Tongue (tissue), 2 donors: ENCODE data around the gene SHISA5. TPM values are rescaled to one million over a fixed set of nuclear protein-coding genes. Genes with fewer than 3 reads are reported as not detected.
"Not testable (repeated sequence)": the region's sequence is repeated elsewhere in the genome, so short reads cannot be mapped to it uniquely, and the experiment has no call there.

ENCODE experiments used
- DNase-seq: peaks from one replicate; pipeline ENCODE4 v3.0.0-alpha.2; 2015
- total RNA-seq: library from RNA; depleted of rRNA; stranded (reverse); fragments of >200 nt; gene quantifications from one replicate; pipeline ENCODE4 v1.2.3, GENCODE V29; 2014

Gene SHISA5
- total RNA-seq, 1 donor from 2014 or later = 43.8 TPM

DNA sequence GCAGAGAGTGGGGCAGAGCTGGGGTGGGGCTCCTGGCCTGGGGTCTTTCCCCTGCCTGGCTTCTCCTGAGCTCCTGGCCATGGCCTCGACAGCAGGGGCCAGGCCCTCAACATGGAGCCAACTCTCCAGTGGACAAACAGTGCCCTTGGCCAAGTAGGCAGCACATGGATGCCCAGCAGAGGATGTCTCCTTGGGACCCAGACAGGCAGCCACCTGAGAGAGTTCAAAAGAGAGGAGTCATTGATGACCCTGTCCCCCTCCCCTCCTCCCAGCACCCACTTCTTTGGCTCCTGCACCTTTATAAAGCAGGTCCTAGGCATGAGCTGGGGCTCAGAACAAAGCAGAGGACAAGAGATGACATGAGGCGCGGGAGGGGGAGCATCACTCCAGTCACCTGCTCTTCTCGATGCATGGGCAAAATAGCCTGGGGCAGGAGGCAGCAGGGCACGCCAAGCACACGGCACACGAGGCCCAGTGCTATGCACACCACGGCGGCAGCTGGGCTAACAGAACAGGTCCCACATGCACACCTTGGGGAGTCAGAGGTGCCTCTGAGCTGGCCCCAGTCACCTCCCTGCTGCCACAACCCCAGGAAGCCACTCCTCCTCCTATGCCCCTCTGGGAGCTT is 27.4 kb downstream of the SHISA5 start:
- DNase-seq = no peak

DNA sequence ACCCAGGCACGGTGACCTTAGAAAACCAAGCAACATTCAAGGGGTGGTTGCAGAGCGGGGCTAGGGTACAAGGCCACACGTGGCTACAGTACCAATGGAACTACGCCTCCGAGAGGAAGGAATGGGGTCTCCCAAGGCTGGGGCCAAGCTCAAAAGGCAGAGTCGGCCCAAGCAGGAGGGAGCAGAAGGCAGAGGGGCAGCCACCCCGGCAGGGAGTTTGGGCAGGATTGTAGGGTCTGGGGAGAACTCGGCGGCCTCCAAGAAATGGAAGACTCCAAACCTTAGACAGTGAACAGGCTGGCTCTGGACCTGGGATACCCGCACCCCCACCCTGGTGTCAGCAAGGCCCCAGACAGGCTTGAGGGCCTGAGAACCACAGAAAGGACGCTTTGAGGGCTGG is 28.8 kb downstream of the SHISA5 start:
- no peak for DNase-seq

DNA sequence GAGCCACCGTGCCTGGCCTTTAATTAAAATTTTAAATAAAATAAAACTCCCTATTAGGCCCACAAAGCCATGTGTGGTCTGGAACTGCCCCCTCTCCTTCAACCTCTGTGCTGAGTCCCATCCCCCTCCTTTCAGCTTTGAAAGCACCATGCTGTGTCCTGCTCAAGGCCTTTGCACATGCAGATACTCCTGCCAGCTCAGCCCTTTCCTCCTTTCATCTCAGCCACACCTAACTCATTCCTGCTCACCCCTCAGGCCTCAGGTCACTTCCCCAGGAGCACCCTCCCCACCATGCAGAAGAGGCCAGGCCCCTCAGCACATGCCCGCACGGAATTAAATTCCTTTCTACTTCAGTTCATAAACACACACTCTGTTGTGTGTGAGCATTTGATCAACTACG is 29.4 kb downstream of the SHISA5 start:
- no peak for DNase-seq

DNA sequence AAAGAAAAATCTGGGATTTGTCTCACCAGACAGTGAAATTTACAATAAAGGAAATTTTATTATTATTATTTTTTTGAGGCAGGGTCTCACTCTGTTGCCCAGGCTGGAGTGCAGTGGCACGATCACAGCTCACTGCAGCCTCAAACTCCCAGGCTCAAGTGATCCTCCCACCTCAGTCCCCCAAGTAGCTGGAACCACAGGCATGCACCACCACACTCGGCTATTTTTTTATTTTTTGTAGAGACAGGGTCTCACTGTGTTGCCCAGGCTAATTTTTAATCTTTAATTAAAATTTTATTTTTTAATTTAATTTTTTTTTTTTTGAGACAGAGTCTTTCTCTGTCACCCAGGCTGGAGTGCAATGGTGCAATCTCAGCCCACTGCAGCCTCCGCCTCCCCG is 29.9 kb downstream of the SHISA5 start:
- DNase-seq = not testable (repeated sequence)

DNA sequence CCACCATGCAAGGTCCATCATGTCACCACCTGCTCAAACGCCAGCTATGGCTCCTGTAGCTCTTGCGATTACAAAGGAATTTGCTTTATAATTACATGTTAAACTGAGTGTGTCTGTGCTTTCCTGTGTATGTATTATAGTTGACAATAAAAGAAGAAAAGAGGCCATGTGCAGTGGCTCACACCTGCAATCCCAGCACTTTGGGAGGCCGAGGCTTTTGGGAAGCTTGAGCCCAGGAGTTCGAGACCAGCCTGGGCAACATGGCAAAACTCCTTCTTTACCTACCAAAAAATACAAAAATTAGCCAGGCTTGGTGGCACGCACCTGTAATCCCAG is 30.4 kb downstream of the SHISA5 start:
- DNase-seq = no peak

DNA sequence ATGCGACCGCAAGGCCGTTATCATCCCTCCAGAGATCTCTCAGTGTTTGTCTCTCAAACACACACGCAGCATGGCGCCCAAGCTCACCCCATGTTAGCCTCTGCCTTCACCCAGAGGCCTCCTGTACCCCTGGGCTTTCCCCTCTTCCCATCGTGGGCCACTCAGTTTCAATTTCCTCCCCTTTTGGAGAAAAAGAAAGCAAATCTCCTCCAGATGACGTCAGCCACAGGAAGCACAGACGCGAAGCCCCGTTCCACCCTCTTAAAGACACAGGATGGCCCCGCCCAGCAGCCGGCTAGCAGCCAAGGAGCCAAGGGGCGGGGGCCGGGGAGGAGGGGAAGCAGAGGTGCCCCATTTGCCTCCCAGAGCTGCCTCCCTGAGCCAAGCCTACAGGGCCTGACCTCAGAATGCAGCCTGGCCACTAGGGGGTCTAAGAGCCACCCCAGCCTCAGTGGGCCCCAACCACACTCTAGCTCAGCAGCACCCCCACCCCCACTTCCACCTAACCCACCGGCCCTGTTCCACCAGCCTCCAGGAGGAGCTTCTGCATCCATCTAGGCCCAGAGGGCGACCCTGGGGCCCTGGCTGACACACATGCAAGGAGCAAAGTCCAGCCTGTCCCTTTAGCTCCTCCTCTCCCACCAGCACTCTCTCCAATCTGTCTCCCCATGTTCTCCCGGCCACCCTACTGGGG is 30.9 kb downstream of the SHISA5 start:
- DNase-seq = peak; percentile 96

DNA sequence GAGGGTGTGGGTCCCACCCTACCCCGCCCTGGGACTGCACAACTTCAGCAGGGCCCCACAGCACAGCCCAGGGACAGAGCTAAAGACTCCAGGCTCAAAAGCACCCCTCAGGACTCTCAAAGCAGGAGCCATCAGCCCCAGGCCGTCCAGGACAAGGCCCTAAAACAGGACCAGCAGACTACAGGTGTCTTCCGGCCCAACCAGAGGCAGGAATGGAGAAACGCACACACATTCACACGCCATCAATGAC is 31.4 kb downstream of the SHISA5 start:
- DNase-seq = no peak

DNA sequence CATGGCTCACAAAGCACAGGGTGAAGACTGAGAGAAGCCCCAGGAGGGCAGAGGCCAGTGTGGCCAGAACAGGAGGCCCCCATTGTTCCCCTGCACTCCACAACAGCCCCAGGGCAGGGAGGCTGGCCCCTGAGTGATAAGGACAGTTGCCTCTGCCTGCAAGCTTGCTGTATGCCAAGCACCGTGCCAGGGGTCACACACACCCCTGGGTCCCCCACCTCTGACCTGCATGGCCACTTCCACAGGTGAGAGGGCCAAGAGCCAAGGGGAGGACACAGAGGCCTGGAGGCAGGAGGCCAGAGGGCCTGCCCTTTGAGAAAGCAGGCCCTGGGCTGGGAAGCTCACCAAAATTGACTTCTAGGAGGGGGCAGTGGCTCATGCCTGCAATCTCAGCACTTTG is 33.7 kb downstream of the SHISA5 start:
- DNase-seq = no peak

DNA sequence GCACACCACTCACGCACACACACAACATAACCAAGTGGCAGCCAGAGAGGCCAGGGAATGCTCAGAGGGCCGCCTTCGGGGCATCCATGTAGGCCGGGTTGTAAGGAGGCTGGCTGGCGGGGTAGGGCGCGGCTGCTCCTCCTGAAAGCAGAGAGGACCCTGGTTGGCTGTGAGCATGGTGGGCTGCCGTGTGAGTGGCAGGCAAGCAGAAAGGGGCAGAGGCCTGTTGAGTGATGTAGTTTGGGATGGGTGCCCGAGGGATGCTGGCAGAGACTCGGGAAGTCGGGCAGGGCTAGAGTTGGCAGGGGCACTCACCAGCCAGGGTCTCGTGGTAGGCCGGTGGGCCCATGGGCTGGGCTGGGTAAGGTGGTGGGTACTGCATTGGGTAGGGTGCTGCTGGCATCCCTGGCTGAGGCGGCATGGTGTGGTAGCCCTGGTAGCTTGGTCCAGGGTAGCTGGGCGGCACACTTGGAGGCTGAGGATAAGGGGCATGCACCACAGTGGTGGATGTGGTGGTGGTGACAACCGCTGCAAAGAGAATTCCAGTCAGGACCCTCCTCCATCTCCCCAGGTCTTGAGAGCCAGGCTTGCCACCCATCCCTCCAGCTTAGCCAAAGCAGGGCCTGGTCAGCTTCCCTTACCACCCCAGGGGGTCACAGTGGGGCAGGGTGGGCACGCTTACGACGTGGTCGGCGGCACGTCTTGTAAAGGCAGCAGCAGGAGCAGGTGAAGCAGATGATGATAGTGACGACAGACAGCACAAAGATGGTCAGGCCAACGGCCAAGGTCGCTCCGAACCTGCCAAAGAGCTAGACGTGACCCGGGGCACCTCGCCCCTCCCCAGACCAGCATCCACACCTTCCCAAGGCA is 34.7 kb downstream of the SHISA5 start:
- DNase-seq = no peak

DNA sequence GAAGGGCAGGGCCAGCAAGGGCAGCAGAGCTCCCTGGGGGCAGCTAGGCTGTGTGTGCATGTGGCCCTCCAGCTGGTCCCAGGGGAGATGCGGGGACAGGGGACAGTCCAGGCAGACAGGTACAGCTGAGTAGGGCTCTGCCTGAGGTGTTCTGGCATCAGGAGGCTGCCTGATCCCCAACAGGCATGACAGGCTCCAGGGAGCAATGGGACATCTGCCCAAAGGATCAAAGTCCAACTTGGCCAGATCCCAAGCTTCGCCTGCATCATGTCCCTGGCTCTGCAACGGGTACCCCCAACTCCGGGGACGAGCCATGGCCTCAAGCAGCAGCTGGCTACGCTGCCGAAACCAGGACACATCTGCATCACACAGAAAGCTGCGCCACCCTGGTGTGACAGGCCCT is 35.6 kb downstream of the SHISA5 start:
- no peak for DNase-seq

DNA sequence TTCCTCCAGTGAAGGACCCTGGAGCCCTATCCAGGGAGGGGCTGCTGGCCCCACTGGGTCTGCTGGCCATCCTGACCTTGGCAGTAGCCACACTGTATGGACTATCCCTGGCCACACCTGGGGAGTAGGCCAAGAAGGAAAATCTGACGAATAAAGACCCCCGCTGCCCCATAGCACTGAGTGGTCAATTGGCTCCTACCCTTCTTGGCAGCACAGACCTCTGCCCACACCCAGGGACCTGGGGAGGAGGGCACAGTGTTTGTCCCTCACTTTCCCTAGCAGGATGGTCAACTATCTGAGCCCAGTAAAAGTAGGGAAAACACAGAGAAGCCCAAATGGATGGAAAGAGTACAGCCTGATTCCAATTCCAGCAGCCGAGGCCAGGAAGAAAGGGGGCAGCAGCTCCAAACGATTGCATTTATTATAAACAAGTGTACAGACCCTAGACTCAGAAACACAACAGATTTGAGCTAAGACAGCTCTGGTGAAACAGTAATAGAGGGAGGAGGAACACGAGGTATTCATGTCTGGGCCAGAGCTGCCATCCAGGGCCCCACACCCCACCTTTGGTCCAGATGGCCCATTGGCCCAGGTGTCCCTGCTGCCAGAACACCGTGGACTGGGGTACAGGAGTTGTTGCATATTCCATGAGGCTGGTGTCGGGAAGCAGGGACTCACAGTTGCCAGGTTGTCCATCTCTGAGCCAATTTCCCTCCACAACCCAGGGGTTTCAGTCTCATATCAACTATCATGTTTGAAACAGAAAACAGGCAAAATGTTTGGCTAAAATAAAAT is 36.3 kb downstream of the SHISA5 start:
- DNase-seq = no peak

DNA sequence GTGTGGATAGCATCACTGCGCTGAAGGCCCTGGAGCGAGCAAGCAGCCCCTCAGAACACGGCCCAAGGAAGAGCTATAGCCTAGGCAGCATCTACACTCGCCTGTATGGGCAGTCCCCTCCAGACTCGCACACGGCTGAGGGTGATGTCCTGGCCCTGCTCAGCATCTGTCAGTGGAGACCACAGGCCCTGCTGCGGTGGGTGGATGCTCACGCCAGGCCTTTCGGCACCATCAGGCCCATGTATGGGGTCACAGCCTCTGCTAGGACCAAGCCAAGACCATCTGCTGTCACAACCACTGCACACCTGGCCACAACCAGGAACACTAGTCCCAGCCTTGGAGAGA is 36.9 kb downstream of the SHISA5 start:
- no peak for DNase-seq

DNA sequence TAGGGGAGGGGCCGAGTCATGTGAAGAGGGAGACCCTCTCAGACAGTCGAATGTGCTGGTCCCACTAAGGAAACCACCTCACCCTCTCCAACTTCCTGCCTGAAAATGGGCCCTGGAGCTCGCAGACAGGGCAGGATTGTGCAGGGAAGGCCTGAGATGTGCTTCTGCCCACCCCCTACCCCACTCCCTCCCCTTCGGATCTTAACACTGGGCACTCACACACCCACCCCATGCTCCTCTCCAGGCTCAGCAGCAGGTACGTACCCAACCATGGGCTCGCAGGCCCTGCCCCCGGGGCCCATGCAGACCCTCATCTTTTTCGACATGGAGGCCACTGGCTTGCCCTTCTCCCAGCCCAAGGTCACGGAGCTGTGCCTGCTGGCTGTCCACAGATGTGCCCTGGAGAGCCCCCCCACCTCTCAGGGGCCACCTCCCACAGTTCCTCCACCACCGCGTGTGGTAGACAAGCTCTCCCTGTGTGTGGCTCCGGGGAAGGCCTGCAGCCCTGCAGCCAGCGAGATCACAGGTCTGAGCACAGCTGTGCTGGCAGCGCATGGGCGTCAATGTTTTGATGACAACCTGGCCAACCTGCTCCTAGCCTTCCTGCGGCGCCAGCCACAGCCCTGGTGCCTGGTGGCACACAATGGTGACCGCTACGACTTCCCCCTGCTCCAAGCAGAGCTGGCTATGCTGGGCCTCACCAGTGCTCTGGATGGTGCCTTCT is 37.4 kb downstream of the SHISA5 start:
- DNase-seq = no peak

DNA sequence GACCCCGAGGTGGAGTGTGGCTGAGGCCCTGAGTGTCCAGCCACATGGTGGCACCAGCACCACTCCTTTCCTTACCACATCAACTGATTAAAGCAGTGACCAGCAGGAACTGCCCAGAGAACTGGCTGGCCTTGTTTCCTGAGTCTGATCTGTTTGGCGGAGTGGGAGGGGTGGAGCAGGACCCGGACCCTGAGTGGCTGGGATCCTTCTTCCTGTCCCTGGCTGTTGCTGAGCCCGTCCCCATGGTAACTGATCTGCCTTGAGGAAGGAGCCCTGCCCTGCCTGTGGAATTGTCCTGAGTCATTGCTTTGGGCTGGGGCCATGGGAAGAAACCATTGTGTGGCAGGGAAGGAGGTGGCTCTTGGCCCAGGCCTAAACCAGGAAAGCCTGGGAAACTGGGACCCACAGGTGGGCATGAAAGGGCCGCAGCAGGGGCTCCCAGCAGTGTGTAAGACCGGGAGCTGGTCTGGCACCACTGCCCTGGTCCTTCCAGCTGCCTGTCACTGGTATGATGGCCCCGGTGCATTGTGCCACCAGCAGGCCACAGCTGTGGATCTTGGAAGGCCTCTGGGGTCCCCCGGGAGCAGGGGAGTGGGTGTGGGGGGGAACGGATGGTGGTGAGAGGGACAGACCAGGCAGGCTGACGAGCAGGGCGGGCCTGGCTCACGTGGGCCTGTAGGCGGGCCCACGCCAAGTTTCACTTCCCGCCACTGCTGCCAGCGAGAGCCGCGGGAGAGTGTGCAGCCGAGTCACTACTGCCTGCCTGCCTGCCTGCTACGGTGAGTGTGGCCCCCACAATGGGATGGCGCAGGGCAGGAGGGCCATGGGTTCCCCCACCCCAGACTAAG is 38.2 kb downstream of the SHISA5 start:
- DNase-seq = peak; percentile 99

DNA sequence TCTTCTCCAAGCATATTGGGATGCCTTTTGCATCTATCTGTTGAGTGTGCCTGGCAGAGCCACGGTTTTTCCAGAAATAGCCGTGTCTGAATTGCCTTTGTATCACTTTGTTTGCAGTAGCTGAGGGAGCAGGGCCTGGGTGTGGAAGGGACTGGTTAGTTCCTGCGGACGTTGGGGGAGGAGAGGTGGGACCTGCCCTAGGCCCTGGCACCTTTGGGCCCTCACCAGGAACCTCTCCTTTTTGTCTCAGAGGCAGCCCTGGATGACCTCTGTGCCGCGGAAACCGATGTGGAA is 38.8 kb downstream of the SHISA5 start:
- DNase-seq = no peak

DNA sequence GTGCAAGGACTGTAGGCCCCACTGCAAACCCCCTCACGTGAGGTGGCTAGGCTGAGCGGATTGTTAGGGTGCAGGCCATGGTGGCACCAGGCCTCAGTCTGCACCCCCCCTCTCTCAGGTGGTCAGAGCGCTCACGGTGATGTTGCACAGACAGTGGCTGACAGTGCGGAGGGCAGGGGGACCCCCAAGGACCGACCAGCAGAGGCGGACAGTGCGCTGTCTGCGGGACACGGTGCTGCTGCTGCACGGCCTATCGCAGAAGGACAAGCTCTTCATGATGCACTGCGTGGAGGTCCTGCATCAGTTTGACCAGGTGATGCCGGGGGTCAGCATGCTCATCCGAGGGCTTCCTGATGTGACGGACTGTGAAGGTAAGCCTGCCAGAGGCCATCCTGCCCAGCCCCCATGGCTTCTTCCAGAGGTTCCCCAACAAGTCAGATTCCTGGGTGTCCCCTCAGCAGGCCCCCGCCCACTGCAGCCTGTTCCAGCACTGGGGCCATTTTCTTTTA is 39.2 kb downstream of the SHISA5 start:
- no peak for DNase-seq

DNA sequence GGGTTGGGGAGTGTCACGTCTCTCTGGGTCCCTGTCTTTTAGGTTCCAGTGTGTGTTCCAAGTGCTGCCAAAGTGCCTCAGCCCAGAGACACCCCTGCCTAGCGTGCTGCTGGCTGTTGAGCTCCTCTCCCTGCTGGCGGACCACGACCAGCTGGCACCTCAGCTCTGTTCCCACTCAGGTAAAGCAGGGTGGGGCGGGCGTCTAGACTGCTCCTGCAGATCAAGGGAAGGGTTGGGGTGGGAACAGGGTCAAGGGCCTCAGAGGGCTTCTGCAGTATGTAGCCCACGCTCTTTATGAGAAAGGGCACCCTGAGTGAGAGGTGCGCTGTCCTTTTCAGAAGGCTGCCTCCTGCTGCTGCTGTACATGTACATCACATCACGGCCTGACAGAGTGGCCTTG is 40.3 kb downstream of the SHISA5 start:
- DNase-seq = no peak

DNA sequence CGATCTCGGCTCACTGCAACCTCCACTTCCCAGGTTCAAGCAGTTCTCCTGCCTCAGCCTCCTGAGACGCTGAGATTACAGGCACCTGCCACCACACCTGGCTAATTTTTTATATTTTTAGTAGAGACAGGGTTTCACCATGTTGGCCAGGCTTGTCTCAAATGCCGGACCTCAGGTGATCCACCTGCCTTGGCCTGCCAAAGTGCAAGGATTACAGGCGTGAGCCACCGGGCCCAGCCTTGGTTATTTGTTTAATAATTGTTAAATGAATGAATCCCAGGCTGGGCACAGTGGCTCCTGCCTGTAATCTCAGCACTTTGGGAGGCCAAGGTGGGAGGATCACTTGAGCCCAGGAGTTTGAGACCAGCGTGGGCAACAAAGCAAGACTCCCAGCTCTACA is 42.2 kb downstream of the SHISA5 start:
- not testable (repeated sequence) for DNase-seq

DNA sequence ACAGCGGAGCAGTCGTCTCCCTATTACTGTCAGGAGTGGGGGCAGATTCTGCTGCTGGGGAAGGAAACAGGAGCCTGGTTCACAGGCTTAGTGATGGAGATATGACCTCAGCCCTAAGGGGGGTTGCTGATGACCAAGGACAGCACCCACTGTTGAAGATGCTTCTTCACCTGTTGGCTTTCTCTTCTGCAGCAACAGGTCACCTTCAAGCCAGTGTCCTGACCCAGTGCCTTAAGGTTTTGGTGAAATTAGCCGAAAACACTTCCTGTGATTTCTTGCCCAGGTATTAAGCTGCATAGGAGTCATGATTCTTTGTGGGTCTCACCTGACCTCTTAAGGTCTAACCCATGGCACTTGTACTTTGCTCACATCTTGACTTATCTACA is 43.5 kb downstream of the SHISA5 start:
- DNase-seq = no peak

DNA sequence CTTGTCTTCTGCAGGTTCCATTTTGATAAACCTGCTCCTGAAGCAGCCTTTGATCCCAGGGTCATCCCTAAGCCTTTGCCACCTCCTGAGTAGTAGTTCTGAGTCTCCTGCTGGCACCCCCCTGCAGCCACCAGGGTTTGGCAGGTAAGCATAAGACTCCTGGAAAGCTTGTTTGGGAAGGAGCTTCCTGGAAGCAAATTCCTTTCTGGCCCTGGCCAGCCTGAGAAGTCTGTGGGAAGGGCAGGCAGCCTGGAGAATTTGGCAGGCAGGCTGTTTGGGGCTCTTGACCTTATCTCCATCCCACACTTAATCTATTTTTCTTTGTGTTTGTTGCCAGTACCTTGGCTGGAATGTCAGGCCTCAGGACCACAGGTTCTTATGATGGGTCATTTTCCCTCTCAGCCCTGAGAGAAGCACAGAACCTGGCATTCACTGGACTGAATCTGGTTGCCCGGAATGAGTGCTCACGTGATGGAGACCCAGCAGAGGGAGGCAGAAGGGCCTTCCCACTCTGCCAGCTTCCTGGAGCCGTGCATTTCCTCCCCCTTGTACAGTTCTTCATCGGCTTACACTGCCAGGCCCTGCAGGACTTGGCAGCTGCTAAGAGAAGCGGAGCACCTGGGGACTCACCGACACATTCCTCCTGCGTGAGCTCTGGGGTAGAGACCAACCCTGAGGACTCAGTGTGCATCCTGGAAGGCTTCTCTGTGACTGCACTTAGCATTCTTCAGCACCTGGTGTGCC is 44.0 kb downstream of the SHISA5 start:
- no peak for DNase-seq

DNA sequence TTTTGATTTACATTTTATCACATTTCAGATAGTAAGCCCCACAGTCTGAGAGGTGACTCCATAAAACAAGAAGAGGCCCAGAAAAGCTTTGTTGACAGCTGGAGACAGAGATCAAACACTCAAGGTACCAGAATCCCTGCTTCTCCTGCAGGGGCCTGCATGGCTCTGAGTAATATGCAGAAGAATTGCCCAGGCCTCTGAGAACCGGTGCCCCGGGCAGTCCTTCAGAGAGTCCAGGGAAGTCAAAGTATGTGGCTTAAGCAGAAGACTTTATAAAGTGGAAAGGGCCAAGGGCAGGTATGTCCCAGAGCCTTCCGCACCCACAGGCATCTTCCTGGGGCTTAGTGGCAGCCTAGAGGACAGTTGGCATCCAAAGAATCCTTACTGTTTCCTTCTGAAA is 44.6 kb downstream of the SHISA5 start:
- DNase-seq = no peak
